H9 (cell line): ENCODE measurements around the gene DCLK2. TPM values are rescaled to one million over a fixed set of nuclear protein-coding genes. Genes with fewer than 3 reads are reported as not detected.

Experiments
- DNase-seq: peaks from one replicate; pipeline ENCODE4 v3.0.0-alpha.2; 2017
- H2AFZ ChIP-seq: one replicate; pipeline ENCODE4 v1.6.1; 2013; ENCODE audit warnings: mild to moderate bottlenecking, low read length, control low read depth, moderate library complexity
- H2AK5ac ChIP-seq: 2 replicates; pipeline ENCODE4 v1.6.1; 2013; ENCODE audit warnings: low read length, control low read depth, mixed read lengths; ENCODE audit not compliant: insufficient read length
- H2BK120ac ChIP-seq: one replicate; pipeline ENCODE4 v1.6.1; 2013; ENCODE audit warnings: low read depth, mild to moderate bottlenecking, low read length, control low read depth, inconsistent platforms; ENCODE audit not compliant: poor library complexity, severe bottlenecking
- H2BK12ac ChIP-seq: 2 replicates; pipeline ENCODE4 v1.6.1; 2013; ENCODE audit warnings: low read length, control low read depth, mixed read lengths, low read depth; ENCODE audit not compliant: insufficient read length
- H2BK15ac ChIP-seq: 2 replicates; pipeline ENCODE4 v1.6.1; 2013; ENCODE audit warnings: low read depth, low read length, control low read depth
- H2BK20ac ChIP-seq: one replicate; pipeline ENCODE4 v1.6.1; 2013; ENCODE audit warnings: low read depth, mild to moderate bottlenecking, low read length, control low read depth, inconsistent platforms; ENCODE audit not compliant: poor library complexity, severe bottlenecking
- H2BK5ac ChIP-seq: 2 replicates; pipeline ENCODE4 v1.6.1; 2013; ENCODE audit warnings: low read length, control low read depth, mixed read lengths; ENCODE audit not compliant: insufficient read length
- H3K14ac ChIP-seq: 2 replicates; pipeline ENCODE4 v1.6.1; 2013; ENCODE audit warnings: low read length, control low read depth; ENCODE audit not compliant: insufficient read depth
- H3K18ac ChIP-seq: 2 replicates; pipeline ENCODE4 v1.6.1; 2013; ENCODE audit warnings: low read depth, mild to moderate bottlenecking, mixed read lengths, low read length, control low read depth; ENCODE audit not compliant: insufficient read length
- H3K23ac ChIP-seq: 2 replicates; pipeline ENCODE4 v1.6.1; 2013; ENCODE audit warnings: low read length, control low read depth, mixed read lengths, low read depth; ENCODE audit not compliant: insufficient read length
- H3K23me2 ChIP-seq: 2 replicates; pipeline ENCODE4 v1.6.1; 2013; ENCODE audit warnings: low read depth, mild to moderate bottlenecking, mixed read lengths, low read length, control low read depth; ENCODE audit not compliant: insufficient read length, poor library complexity, severe bottlenecking
- H3K27ac ChIP-seq: 2 replicates; pipeline ENCODE4 v1.5.1; 2013; ENCODE audit warnings: low read length, control low read depth, mixed read lengths, low read depth; ENCODE audit not compliant: insufficient read length
- H3K27me3 ChIP-seq: 2 replicates; pipeline ENCODE4 v1.6.1; 2013; ENCODE audit warnings: low read length, control low read depth, inconsistent platforms; ENCODE audit not compliant: insufficient read depth
- H3K4ac ChIP-seq: 2 replicates; pipeline ENCODE4 v1.6.1; 2013; ENCODE audit warnings: low read depth, mild to moderate bottlenecking, control low read depth, inconsistent platforms, low read length, moderate library complexity
- H3K4me1 ChIP-seq: 2 replicates; pipeline ENCODE4 v1.6.1; 2013; ENCODE audit warnings: low read length, control low read depth, inconsistent platforms; ENCODE audit not compliant: insufficient read depth
- H3K4me2 ChIP-seq: 2 replicates; pipeline ENCODE4 v1.6.1; 2013; ENCODE audit warnings: low read length, control low read depth, mixed read lengths; ENCODE audit not compliant: insufficient read length, insufficient read depth
- H3K56ac ChIP-seq: 2 replicates; pipeline ENCODE4 v1.6.1; 2013; ENCODE audit warnings: low read depth, mild to moderate bottlenecking, mixed read lengths, low read length, control low read depth; ENCODE audit not compliant: insufficient read length
- H3K79me1 ChIP-seq: 2 replicates; pipeline ENCODE4 v1.6.1; 2013; ENCODE audit warnings: low read depth, mild to moderate bottlenecking, moderate library complexity, low read length, control low read depth, inconsistent platforms; ENCODE audit not compliant: insufficient read depth, poor library complexity, severe bottlenecking
- H3K79me2 ChIP-seq: 2 replicates; pipeline ENCODE4 v1.6.1; 2013; ENCODE audit warnings: low read length, control low read depth, inconsistent platforms; ENCODE audit not compliant: insufficient read depth
- H3K9ac ChIP-seq: 2 replicates; pipeline ENCODE4 v1.6.1; 2013; ENCODE audit warnings: low read length, control low read depth, mixed read lengths; ENCODE audit not compliant: insufficient read length; ENCODE audit errors: extremely low read depth
- H3K9me3 ChIP-seq: one replicate; pipeline ENCODE4 v1.6.1; 2013; ENCODE audit warnings: low read depth, low read length, inconsistent platforms; ENCODE audit not compliant: control insufficient read depth
- H3T11ph ChIP-seq: one replicate; pipeline ENCODE4 v1.6.1; 2013; ENCODE audit warnings: mild to moderate bottlenecking, low read length, control low read depth, inconsistent platforms
- H4K20me1 ChIP-seq: one replicate; pipeline ENCODE4 v1.6.1; 2013; ENCODE audit not compliant: control insufficient read depth, insufficient read length, insufficient read depth
- H4K5ac ChIP-seq: 2 replicates; pipeline ENCODE4 v1.6.1; 2013; ENCODE audit warnings: low read depth, mild to moderate bottlenecking, mixed read lengths, low read length, control low read depth; ENCODE audit not compliant: insufficient read length
- H4K8ac ChIP-seq: replicated peaks from 2 replicates; pipeline ENCODE4 v1.6.1; 2013; ENCODE audit warnings: low read length, control low read depth, mixed read lengths, low read depth; ENCODE audit not compliant: insufficient read length
- H4K91ac ChIP-seq: 2 replicates; pipeline ENCODE4 v1.6.1; 2013; ENCODE audit warnings: low read depth, mild to moderate bottlenecking, moderate library complexity, mixed read lengths, low read length, control low read depth; ENCODE audit not compliant: insufficient read length
- H3K27ac Mint-ChIP-seq, 3 experiments: 2 replicates in 2 of 3; 3 replicates in 1 of 3; pipeline ENCODE4 v1.8.0; 2020 to 2021; ENCODE audit warnings: mixed read lengths in 3 of 3, mild to moderate bottlenecking in 1 of 3, moderate library complexity in 1 of 3
- H3K27me3 Mint-ChIP-seq: 2 replicates; pipeline ENCODE4 v1.8.0; 2021; ENCODE audit warnings: low read depth, mild to moderate bottlenecking, moderate library complexity, mixed read lengths
- H3K36me3 Mint-ChIP-seq, 3 experiments: 2 replicates in 2 of 3; 3 replicates in 1 of 3; pipeline ENCODE4 v1.8.0; 2020 to 2021; ENCODE audit warnings: low read depth in 3 of 3, mixed read lengths in 3 of 3; ENCODE audit not compliant: insufficient read depth in 1 of 3
- H3K4me1 Mint-ChIP-seq, 2 experiments: 2 replicates each; pipeline ENCODE4 v1.8.0; 2020; ENCODE audit warnings: mixed read lengths in 2 of 2
- H3K4me3 Mint-ChIP-seq, 2 experiments: 2 replicates in 1 of 2; 3 replicates in 1 of 2; pipeline ENCODE4 v1.8.0; 2020 to 2021; ENCODE audit warnings: mild to moderate bottlenecking in 2 of 2, mixed read lengths in 2 of 2, moderate library complexity in 1 of 2
- H3K9me3 Mint-ChIP-seq, 2 experiments: 2 replicates in 1 of 2; 3 replicates in 1 of 2; pipeline ENCODE4 v1.8.0; 2020; ENCODE audit warnings: mild to moderate bottlenecking in 2 of 2, mixed read lengths in 2 of 2, moderate library complexity in 1 of 2
- CTCF ChIP-seq: fragments of 200-600 bp; sonication (generic); conservative IDR thresholded peaks from 3 replicates; pipeline ENCODE4 v1.8.0; 2021; ENCODE audit warnings: antibody characterized with exemption, mild to moderate bottlenecking
- WGBS: extraction: QIAGEN DNeasy Blood & Tissue Kit; methylation state at CpG from one replicate; pipeline ENCODE4 v1.1.7; 2013; ENCODE audit warnings: missing lambda C conversion rate, low lambda C conversion rate, mixed read lengths; ENCODE audit not compliant: insufficient read length; ENCODE audit errors: extremely low coverage; 5-methylcytosine and 5-hydroxymethylcytosine counted together
- total RNA-seq: library from RNA; stranded (reverse); gene quantifications from 2 replicates; pipeline ENCODE4 v1.2.1, GENCODE V29; 2021

DCLK2 gene
- total RNA-seq, 1 experiment from 2014 or later, result 0.33 TPM

GRCh38 chr4:150237110-150237872 lies 159.0 kb downstream of the DCLK2 start:
- Histone ChIP-seq H4K5ac (no peak overlapping the region), H3K9ac (no peak overlapping the region), H2BK15ac (no peak overlapping the region), H3K4ac (no peak overlapping the region), H4K8ac (no peak overlapping the region), H2AK5ac (no peak overlapping the region), H3K4me2 (no peak overlapping the region), H3K27ac (no peak overlapping the region), H2BK12ac (no peak overlapping the region), H3K79me2 (no peaks in the 10 kb centered on the region), H4K20me1 (no peaks in the 10 kb centered on the region), H2BK20ac (no peak overlapping the region), H3K56ac (no peak overlapping the region), H3K79me1 (no peaks in the 10 kb centered on the region), H4K91ac (no peak overlapping the region), H3K9me3 (no peaks in the 10 kb centered on the region), H3K18ac (no peak overlapping the region), H3K23me2 (no peaks in the 10 kb centered on the region), H3K14ac (no peak overlapping the region), H3K23ac (no peak overlapping the region), H3T11ph (no peak overlapping the region), H2BK5ac (no peak overlapping the region), H2AFZ (no peak overlapping the region), H3K4me1 (no peaks in the 10 kb centered on the region), H2BK120ac (no peak overlapping the region), H3K27me3 (no peaks in the 10 kb centered on the region)
- Mint-ChIP-seq H3K4me3 (no peak overlapping the region), H3K36me3 (no peaks in the 10 kb centered on the region), H3K4me1 (peaks cover 15 to 16% of the 10 kb centered on the region in 2 experiments), H3K9me3 (no peaks in the 10 kb centered on the region), H3K27me3 (no peaks in the 10 kb centered on the region), H3K27ac (no peak overlapping the region)
- no peak for TF ChIP-seq CTCF
- no peak for DNase-seq
- no CpG with 5 or more reads among the region's 6 CpGs for WGBS
